Renal cortex interstitium (tissue), 11 donors: ENCODE data around the gene TRPM3. TPM values are rescaled to one million over a fixed set of nuclear protein-coding genes. Genes with fewer than 3 reads are reported as not detected.
A peak's percentile ranks its signal among the peaks of the same experiment; 100 is the strongest.
"Not testable (repeated sequence)": the region's sequence is repeated elsewhere in the genome, so short reads cannot be mapped to it uniquely, and the experiment has no call there.

Experiments used
- DNase-seq, 11 donors: peaks; one replicate each; pipeline ENCODE4 v3.0.0-alpha.2; 2013; ENCODE audit warnings: low read depth in 9 of 11, low spot score in 4 of 11; ENCODE audit errors: extremely low read depth in 1 of 11
- polyA plus RNA-seq, 3 donors: library from polyadenylated mRNA; unstranded; fragments of 120-200 nt; gene quantifications; one replicate each; pipeline ENCODE4 v1.2.1, GENCODE V29; 2013; ENCODE audit not compliant: insufficient read length in 3 of 3

TRPM3 gene
- polyA plus RNA-seq, 3 donors = 12.4 to 14.9 (median 13.2) TPM

GRCh38 chr9:70747261-70747718 is 374.1 kb downstream of the TRPM3 start:
- DNase-seq = no peak

- DNase-seq = peak in 1 of 11 donors; percentile 14
Observed at GRCh38 chr9:70746760-70747159, 374.7 kb downstream of the TRPM3 start.

GRCh38 chr9:70746316-70746715 is 375.1 kb downstream of the TRPM3 start:
- no peak for DNase-seq

GRCh38 chr9:70724794-70725193 is 396.6 kb downstream of the TRPM3 start:
- DNase-seq = not testable (repeated sequence)

GRCh38 chr9:70724025-70724424 is 397.4 kb downstream of the TRPM3 start:
- not testable (repeated sequence) for DNase-seq

GRCh38 chr9:70706797-70707196 is 414.6 kb downstream of the TRPM3 start:
- DNase-seq = not testable (repeated sequence)

- DNase-seq = no peak
Observed at GRCh38 chr9:70701163-70701562, 420.3 kb downstream of the TRPM3 start.

- no peak for DNase-seq
Observed at GRCh38 chr9:70696694-70697335, 424.6 kb downstream of the TRPM3 start.

- no peak for DNase-seq
Observed at GRCh38 chr9:70694758-70695157, 426.7 kb downstream of the TRPM3 start.

GRCh38 chr9:70693186-70693585 is 428.2 kb downstream of the TRPM3 start:
- DNase-seq = no peak

- no peak for DNase-seq
Observed at GRCh38 chr9:70692431-70692830, 429.0 kb downstream of the TRPM3 start.

GRCh38 chr9:70688704-70689103 is 432.7 kb downstream of the TRPM3 start:
- DNase-seq = no peak

GRCh38 chr9:70683841-70684240 is 437.6 kb downstream of the TRPM3 start:
- DNase-seq = no peak

GRCh38 chr9:70682298-70682697 is 439.1 kb downstream of the TRPM3 start:
- no peak for DNase-seq

GRCh38 chr9:70679845-70680244 is 441.6 kb downstream of the TRPM3 start:
- no peak for DNase-seq

- DNase-seq = no peak
Observed at GRCh38 chr9:70678153-70678552, 443.3 kb downstream of the TRPM3 start.

- no peak for DNase-seq
Observed at GRCh38 chr9:70677055-70677735, 444.2 kb downstream of the TRPM3 start.

GRCh38 chr9:70675868-70676370 is 445.5 kb downstream of the TRPM3 start:
- DNase-seq = no peak

- DNase-seq = no peak
Observed at GRCh38 chr9:70673844-70674243, 447.6 kb downstream of the TRPM3 start.

- no peak for DNase-seq
Observed at GRCh38 chr9:70672161-70672649, 449.2 kb downstream of the TRPM3 start.
